Pulmonary artery endothelial cell (primary cell): ENCODE data around the gene RANBP9. TPM values are rescaled to one million over a fixed set of nuclear protein-coding genes. Genes with fewer than 3 reads are reported as not detected.

ENCODE experiments used
- DNase-seq: peaks from one replicate; pipeline ENCODE4 v3.0.0-alpha.2; 2011; ENCODE audit warnings: low read depth, low spot score
- total RNA-seq: library from RNA; depleted of rRNA; stranded (reverse); fragments of >200 nt; gene quantifications from 2 replicates; pipeline ENCODE4 v1.2.3, GENCODE V29; 2014

Gene RANBP9
- total RNA-seq, 1 donor from 2014 or later = 23.1 TPM

DNA sequence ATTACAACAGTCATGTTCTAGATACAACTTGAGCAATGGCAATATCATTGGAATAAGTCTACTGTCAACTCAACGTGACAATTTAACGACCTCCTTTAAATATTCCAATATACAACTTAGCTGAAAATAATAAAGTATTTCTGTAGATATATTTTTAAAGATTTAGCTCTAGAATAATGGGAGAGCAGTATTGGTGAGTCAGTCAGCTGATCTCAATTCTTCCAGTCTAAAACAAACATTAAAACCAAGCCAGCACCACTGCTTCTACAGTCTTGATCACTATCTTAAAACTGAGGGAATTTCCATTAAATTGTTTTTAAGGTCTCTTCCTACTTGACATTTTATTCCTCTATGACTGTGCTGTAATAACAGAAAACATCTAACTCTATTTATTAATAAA is 58.3 kb downstream of the RANBP9 start:
- peak; percentile 27 for DNase-seq

DNA sequence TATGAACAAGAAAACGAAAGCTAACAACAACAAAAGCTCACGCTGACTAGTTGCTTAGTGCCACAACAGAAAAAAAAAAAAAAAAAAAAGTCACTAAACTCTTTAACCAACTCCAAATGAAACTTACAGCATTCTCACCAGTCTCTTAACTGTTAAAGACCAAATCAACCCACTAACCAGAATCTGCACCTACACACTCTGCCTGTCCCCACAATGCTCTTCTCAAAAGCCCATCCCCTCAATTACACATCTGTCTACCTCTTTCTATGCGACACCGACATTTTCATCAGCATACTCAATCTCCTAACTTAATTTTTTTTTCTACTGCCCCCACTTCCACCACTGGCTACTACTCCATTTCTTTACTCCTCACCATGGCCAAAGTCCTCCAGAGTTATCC is 62.2 kb downstream of the RANBP9 start:
- no peak for DNase-seq

DNA sequence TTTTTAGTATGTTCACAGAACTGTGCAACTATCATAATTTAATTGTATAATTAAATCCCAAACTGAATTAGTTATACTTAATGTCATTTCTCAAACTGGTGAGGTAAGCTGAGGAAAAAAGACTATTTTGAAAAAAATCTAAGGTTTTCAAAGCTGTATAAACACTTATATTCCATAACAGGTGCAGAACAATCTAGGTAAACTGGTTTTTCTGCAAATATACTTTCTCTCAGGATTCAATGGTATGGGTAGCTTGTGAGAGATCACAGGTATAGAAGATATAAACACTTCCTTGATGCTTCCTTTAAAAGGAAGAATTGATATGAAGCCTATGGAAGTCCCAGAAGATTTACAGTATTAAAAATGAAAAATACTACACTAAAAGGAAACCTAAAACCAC is 62.8 kb downstream of the RANBP9 start:
- no peak for DNase-seq

DNA sequence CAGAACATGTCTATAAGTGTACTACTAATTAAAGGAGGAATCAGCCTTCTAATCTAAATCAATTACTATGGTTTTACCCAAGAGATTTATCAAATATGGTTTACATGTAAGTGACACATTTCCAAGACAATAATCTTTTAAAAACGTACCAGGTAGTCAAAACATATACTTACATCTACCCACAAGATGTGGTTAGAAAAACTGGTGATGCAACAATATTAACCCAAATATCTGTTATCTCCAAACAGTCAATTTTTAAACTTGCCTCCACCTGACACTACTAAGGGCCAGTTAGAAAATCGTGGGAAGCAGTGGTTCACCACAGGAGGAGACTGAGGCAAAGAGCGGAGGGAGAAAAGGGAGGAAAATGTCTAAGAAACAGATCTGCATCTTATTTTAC is 68.5 kb downstream of the RANBP9 start:
- DNase-seq = no peak

DNA sequence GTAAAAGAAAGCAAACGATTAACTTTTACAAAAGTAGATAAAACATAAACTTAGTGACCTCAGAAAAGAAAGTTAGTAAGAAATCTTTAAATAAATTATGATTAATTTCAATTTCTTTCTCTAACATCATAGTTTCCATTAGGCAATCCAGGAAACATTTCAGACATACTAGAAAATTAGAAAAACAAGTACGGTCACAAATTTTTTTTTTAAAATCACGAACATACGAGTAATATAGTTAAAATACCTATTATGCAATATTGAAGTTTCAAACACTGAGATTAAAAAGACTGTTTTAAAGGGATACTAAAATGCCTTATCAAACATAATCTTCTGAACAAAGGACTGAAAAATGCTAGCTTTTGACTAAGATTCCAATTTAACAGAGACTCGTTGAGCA is 70.3 kb downstream of the RANBP9 start:
- no peak for DNase-seq

DNA sequence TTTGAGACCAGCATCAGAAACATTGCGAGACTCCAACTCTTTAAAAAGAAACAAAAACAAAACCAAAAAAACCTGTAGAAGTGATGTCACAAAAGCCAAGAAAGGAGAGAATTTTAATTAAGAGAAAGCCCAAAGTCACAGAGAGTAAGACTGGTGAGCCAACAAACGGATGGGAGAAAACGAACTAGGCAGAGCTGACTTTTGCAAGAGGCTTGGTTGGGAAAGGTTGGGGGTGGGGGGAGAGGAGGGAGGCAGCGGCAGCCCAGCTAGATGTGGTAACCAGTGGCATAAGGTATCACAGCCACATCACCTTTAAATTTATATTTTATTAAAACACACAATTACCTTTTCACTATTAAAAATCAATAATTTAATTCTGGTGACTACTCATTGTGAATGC is 73.0 kb downstream of the RANBP9 start:
- DNase-seq = no peak

DNA sequence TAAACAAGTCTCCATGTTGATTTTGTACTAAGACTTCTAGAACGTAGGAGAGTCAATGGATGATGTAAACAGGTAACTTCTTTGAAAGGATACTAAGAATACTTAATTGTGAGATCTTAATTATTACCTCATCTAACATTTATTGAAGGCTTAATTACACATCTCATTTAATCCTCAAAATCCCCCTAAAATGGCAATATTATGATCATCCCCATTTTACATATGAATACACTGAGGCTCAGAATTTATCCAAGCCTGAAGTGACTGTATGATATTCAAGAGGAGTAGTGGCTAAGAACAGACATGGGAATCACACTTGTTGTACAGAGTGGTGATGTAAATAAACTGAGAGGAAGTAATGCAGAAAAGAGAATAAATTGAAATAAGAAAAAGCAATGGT is 73.6 kb downstream of the RANBP9 start:
- no peak for DNase-seq

DNA sequence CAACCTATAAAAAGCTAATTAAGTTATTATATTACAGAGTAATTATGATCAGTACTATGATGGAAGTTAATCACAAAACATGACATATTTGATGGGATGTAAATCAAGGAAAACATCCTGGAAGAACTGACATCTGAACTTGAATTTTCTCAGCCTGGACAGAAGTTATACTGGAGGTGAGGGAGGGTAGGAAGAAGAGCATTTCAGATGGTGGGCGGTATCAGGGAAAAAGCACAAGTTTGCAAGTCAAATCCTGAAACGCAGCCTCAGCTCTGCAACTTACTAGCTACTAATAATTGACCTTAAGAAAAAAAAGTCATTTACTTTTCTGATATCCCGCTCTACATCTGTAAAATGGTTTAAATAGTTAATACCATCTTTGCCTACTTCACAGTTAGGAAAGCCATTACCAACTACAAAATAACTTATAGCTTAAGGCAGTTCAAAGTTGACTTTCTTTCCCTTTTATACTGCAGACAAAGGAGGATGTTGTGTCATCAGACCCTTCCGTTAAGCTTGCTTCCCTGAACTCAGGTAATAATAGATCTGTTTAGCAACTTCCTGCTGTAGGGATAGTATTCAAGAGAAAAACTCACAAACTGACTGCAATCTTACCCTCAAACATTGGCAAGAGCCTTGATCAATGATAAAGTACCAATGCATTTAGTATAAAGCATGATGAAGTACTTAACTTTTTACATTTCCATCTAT is 75.5 kb downstream of the RANBP9 start:
- DNase-seq = no peak

DNA sequence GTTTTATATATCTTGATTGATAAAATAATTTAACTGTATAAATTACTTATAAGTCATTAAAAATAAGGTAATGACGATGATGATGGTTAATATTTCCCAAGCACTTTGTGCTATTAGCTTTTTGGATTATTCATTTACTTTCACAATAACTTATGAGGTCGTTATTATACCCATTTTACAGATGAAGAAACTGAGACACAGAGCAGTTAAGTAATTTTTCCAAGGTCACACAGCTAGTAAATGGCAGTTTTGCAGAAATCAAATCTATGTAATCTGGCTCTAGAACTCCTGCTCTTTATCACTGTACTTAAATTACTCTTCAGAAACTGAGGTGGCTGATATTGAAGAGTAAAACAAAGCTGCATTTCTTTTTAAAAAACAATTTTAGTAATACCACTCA is 78.3 kb downstream of the RANBP9 start:
- no peak for DNase-seq

DNA sequence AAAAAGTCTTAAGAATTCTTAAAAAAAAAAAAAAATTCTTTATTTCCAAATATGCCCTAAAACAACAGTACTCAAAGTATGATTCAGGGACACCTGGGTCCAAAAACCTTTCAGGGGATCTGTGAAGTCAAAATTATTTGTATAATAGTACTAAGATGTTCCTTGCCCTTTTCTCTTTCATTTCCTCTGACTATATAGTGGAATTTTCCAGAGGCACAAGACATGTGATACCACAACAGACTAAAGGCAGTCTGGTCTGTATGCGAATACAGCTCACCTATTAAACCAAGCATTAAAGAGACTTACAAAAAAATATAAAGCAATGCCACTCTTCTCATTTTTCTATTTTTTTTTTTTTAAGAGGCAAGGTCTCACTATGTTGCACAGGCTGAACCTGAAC is 81.1 kb downstream of the RANBP9 start:
- no peak for DNase-seq

DNA sequence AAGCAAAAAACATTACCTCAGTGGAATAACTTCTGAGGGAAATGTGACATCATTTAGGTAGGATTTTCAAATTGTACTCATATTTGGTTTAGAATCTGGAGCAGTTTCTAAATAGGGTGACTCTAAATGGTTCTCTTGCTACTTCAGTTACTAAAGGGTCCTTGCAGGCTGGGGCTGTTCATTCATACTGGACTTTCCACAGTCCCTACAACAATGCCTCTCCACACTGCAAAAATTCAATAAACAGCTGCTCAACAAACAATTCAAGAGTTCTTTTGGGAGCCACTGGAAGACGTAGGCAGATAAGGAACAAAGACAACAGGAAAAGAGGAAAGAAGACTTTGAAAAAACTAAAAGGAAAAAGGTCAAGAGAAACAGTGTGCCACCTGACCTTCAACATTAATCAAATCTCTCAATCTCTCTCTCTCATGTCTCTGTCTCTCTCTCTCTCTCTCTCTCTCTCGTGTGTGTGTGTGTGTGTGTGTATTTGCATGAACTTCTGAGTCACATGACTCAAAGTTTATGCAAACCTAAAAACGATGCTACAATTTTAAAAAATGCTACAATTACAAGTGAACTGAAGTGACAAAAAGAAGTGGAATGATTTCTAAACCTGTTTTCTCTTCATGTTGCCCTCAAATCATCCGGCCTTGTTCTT is 82.0 kb downstream of the RANBP9 start:
- DNase-seq = no peak

DNA sequence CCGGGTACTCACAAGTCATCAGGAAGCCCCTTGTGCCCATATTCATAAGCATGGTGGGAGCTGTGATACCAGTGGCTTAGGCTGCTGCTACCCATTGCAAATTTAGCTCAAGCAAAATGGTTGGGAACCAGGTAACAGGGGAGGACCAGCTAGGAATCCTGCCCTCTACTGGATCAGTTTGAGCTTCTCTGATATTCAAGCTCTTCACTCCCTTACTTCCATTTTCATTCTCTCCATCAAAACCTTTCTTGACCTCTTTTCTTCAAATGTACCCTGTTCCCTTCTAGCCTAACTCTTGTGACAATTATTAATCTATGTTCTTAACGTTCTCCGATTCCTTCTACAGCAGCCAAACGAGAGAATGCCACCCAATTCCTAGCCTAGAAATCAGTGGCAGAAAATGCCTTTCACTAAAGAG is 86.8 kb downstream of the RANBP9 start:
- DNase-seq = no peak

DNA sequence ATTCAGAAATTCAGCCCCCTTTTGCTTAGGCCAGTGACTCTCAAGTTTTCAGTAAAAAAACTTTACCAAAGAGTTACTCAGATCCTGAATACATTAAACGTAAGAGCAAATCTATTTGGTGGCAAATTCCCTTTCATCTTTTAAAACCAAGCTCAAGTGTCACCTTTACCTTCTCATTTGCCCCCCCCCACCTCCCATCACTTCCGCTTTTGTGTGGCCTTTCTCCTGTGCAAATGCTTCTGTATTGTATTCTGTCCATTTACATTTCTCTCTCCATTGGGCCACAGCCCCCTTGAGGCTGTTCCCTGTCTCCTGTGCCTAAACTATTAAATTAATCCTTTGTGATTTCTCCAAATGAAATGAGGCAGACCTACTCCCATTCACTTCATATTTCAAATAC is 94.6 kb downstream of the RANBP9 start:
- no peak for DNase-seq

DNA sequence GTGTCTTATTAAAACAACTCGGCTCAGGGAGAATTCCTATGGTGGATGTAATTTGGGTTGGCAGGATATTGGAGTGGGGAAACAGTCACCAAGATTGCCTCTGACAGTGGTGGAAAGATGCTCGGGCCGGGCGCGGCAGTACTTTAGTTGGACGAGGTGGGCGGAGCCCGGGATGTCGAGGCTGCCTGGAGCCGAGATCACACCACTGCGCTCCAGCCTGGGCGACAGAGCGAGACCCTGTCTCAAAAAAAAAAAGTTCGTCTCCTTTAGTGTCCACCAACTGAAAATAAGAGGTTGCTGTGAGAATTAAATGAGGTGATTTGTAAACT is 95.9 kb downstream of the RANBP9 start:
- DNase-seq = no peak

DNA sequence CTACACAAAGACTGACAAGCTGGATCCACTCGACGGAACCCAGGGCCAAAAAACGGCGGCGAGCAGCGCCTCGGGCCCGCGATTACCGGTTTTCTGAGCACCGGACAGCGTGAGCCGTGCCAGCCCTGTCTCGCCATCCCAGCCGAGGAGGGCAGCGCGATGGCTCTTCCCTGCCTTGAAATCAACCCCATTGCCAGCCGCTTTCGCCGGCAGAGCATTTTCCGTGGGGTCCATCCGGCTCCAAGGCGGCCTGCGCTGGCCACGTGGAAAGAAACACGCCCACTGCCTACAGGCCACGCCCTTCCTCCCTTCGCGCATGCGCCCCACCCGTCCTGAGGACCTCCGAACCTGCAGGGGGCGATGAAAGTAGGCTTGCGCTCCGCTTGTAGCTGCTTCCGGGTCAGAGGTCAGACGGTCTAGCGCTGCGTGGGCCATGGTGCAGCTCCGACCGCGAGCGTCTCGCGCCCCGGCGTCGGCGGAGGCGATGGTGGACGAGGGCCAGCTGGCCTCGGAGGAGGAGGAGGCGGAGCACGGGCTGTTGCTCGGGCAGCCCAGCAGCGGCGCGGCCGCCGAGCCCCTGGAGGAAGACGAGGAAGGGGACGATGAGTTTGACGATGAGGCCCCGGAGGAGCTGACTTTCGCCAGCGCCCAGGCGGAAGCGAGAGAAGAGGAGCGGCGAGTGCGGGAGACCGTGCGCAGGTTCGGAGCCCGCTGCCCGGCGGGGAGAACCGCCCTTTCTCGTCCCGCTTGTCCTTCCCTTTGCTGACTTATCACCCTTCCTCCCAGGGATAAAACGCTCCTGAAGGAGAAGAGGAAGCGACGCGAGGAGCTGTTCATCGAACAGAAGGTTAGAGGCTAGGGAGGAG is 96.5 kb downstream of the RANBP9 start, which contains the start of gene NOL7:
NOL7 (plus strand) TSS at position 410 of the 866 bp plus-strand sequence; CDS start at position 434, 24 bp downstream.
- peak; percentile 95 for DNase-seq

DNA sequence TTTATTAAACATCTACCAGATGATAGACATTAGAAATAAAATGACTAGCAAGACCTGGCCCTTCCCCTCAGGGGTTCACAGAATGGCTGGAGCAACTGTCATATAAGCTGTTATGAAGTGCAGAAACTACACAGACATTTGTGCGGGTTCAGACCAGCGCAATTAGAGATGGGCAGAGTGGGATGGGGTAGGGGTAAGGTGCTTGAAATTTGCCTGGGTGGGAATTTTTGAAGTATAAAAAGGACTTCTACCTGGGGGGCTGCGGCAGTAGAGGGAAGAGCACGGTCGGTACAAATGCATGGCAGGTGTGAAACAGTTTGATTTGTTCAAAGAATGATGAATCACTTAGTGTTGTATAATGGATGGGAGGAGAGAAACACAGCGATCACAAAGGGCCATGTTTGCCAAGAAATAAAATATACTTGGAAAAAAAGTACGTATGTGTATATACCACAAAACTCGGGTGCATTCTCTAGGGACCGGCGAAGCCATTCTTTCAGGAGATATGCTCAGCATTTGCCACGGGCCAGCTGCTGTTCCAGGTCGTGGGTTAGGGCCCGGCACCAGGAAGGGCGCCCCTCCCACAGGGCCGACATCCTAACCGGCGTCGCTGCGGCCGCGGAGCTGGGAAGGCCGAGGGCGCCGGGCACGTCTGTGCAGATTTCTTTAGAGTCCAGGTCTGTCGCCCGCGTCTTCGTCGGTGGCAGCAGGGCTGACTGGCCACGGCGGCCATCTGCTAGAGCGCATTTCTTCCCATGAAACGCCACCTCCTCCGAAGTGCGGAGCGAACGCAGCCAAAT is 97.3 kb downstream of the RANBP9 start:
- DNase-seq = no peak

DNA sequence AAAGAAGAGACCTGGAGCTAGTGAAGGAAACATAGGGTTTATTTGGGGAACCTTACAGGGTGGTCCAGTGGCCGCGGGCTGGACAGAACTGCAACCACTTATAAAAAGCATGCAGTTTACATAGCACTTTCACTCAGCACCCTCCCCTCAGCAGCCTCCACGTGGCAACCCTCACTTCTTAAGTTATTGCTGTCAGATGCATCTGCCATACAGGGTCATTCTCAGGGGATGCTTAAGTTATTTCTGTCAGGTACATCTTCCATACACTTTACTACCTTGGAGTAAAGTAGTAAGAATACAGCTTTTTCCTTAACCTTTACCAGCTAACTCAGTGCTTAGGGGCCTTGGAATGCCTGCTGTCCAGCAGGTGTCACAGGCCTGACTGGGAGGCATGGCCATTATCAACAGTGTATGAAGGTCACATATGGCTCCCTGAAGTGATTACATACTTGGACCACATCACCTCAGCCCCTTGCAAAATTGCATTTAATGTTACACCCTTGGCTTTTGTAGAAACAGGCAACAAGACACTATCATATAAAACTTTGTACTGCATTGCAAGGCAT is 98.5 kb downstream of the RANBP9 start:
- DNase-seq = no peak

DNA sequence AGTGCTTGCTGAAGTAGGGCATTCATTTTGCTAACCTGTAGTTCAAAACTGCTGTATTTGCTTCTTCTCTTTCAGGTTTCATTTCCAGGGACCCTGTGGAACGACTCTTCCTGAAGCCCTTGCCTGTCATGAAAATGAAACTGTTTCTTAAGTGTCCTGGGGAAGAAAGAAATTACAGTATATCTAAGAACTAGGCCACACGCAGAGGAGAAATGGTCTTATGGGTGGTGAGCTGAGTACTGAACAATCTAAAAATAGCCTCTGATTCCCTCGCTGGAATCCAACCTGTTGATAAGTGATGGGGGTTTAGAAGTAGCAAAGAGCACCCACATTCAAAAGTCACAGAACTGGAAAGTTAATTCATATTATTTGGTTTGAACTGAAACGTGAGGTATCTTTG is 99.9 kb downstream of the RANBP9 start:
- DNase-seq = no peak

DNA sequence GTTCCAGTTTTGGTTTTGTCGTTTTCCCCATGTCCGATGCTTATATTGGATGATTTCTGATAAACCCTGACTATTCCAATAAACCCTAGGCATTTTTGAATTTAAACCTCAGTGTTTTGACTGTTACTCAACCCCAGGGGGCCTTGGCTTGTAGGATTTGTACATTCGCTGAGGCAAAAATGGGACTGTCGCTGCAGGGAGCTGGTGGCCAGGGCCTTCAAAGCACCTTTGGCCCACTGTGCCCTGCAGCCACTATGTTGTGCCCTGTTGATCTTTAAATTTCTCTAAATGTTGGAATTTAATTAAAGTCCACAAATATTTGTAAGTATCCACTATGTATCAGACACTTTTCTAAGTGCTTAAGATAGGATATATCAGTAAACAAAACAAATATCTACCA is 106.0 kb downstream of the RANBP9 start:
- DNase-seq = no peak

DNA sequence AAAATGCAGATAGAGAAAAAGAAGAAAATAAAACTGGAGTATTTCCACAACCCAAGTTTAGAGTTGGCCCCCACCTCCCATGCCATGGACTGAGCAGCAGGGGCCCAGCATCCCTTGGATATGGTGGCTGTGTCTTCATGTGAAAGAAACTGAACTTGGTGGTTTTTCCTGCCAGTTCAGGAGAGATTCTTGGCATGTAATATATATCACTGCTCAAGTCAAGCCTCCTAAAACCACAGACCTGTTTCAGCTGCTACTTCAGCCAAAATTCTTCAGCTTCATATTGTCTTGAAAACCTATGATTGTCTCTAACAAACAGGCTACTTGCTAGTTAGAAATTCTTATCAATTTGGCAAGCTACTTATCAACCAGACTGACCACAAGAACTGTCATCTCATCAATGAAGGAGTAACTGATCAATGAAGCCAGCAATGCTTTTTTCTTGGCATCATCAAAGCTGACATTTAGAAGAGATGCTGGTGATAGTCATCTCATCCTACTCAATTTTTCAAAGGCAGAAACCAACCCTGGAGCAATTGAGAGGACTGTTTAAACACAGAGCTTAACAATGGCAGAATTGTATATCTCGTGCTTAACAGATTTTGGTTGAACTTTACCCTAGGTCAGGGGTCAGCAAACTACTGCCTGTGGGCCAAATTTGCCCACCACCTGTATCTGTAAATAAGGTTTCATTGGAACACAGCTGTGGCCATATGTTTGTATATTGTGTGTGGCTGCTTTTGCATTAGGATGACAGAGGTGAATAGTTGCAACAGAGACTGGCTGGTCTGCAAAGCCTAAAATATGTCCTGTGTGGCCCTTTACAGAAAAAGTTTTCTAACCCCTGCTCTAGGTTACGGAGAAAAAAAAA is 106.9 kb downstream of the RANBP9 start:
- no peak for DNase-seq
